ENCODE measurements around the gene NEU3.

The NEU3 gene

DNA sequence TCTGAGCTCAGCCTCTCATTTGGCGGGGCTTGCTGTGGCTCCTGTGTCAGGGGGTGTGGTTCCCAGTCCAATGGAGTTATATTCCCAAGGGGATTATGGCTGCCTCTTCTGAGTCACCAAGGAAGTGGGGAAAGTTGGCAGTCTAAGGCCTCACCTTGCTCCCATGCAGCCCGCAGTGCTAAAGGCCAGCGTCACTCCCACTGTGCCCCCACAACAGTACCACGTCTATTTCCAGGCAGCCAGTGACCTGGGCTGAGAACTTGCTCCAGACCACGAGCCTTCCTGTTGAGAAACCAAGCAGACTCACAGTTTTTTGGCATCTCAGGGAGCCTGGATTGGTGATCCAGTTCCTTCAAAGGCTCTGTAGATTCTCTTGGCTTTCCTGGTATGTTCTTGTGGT is 62.3 kb downstream of the NEU3 start:
- no peak for DNase-seq
- no peaks in the 10 kb centered on the region for H3K4me1 ChIP-seq (ENCODE audit: control insufficient read depth, insufficient read depth, low read length, poor library complexity, severe bottlenecking)
- H3K9me3 ChIP-seq (ENCODE audit: control insufficient read depth, low read length) = peaks cover 5% of the 10 kb centered on the region
- H3K27me3 ChIP-seq (replicated peaks; ENCODE audit: control insufficient read depth, insufficient read depth, low read length, poor library complexity, severe bottlenecking) = no peaks in the 10 kb centered on the region
- no peak overlapping the region for H3K27ac ChIP-seq (ENCODE audit: insufficient read depth, low read length, poor library complexity, severe bottlenecking)
- no peaks in the 10 kb centered on the region for H3K36me3 ChIP-seq (ENCODE audit: control insufficient read depth, insufficient read depth, low read length)
- H3K4me3 ChIP-seq (ENCODE audit: insufficient read depth, low read depth, low read length, poor library complexity, severe bottlenecking) = no peak overlapping the region

DNA sequence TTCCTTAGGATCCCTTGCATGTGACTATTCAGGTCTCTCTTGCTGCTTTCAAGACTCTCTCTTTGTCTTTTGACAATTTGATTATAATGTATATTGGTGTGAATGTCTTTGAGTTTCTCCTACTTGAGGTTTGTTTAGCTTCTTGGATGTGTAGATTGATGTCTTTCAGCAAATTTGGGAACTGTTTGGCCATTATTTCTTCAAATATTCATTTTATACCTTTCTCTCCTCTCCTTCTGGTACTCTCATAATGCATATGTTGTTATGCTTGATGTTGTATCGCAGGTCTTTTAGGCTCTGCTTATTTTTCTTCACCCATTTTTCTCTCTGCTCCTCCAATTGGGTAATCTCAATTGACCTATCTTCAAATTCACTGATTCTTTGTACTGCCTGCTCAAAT is 63.7 kb downstream of the NEU3 start:
- DNase-seq = no peak
- Histone ChIP-seq H3K27ac (ENCODE audit: insufficient read depth, low read length, poor library complexity, severe bottlenecking) (no peak overlapping the region), H3K27me3 (replicated peaks; ENCODE audit: control insufficient read depth, insufficient read depth, low read length, poor library complexity, severe bottlenecking) (no peaks in the 10 kb centered on the region), H3K9me3 (ENCODE audit: control insufficient read depth, low read length) (peaks cover 5% of the 10 kb centered on the region), H3K4me1 (ENCODE audit: control insufficient read depth, insufficient read depth, low read length, poor library complexity, severe bottlenecking) (no peaks in the 10 kb centered on the region), H3K36me3 (ENCODE audit: control insufficient read depth, insufficient read depth, low read length) (no peaks in the 10 kb centered on the region), H3K4me3 (ENCODE audit: insufficient read depth, low read depth, low read length, poor library complexity, severe bottlenecking) (no peak overlapping the region)

DNA sequence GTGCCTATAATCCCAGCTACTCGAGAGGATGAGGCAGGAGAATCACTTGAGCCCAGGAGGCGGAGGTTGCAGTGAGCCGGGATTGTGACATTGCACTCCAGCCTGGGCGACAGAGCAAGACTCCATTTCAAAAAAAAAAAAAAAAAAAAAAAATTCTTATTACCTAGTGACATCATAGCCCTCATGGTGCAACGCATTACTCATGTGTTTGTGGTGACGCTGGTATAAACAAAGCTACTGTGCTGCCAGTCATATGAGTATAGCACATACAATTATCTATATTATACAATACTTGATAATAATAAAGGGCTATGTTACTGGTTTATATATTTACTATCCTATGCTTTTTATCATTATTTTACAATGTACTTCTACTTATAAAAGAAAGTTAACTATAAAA is 66.8 kb downstream of the NEU3 start:
- Histone ChIP-seq H3K36me3 (ENCODE audit: control insufficient read depth, insufficient read depth, low read length) (no peaks in the 10 kb centered on the region), H3K27me3 (replicated peaks; ENCODE audit: control insufficient read depth, insufficient read depth, low read length, poor library complexity, severe bottlenecking) (no peaks in the 10 kb centered on the region), H3K9me3 (ENCODE audit: control insufficient read depth, low read length) (peaks cover 5% of the 10 kb centered on the region), H3K27ac (ENCODE audit: insufficient read depth, low read length, poor library complexity, severe bottlenecking) (no peak overlapping the region), H3K4me1 (ENCODE audit: control insufficient read depth, insufficient read depth, low read length, poor library complexity, severe bottlenecking) (no peaks in the 10 kb centered on the region), H3K4me3 (ENCODE audit: insufficient read depth, low read depth, low read length, poor library complexity, severe bottlenecking) (no peak overlapping the region)
- no peak for DNase-seq

GRCh38 chr11:75056814-75057213 is 68.1 kb downstream of the NEU3 start:
- Histone ChIP-seq H3K4me3 (ENCODE audit: insufficient read depth, low read depth, low read length, poor library complexity, severe bottlenecking) (no peak overlapping the region), H3K4me1 (ENCODE audit: control insufficient read depth, insufficient read depth, low read length, poor library complexity, severe bottlenecking) (no peaks in the 10 kb centered on the region), H3K9me3 (ENCODE audit: control insufficient read depth, low read length) (peaks cover 5% of the 10 kb centered on the region), H3K27ac (ENCODE audit: insufficient read depth, low read length, poor library complexity, severe bottlenecking) (no peak overlapping the region), H3K27me3 (replicated peaks; ENCODE audit: control insufficient read depth, insufficient read depth, low read length, poor library complexity, severe bottlenecking) (no peaks in the 10 kb centered on the region), H3K36me3 (ENCODE audit: control insufficient read depth, insufficient read depth, low read length) (no peaks in the 10 kb centered on the region)
- no peak for DNase-seq

GRCh38 chr11:75059299-75059698 is 70.6 kb downstream of the NEU3 start:
- DNase-seq = no peak
- Histone ChIP-seq H3K27ac (ENCODE audit: insufficient read depth, low read length, poor library complexity, severe bottlenecking) (no peak overlapping the region), H3K4me3 (ENCODE audit: insufficient read depth, low read depth, low read length, poor library complexity, severe bottlenecking) (no peak overlapping the region), H3K36me3 (ENCODE audit: control insufficient read depth, insufficient read depth, low read length) (no peaks in the 10 kb centered on the region), H3K9me3 (ENCODE audit: control insufficient read depth, low read length) (no peaks in the 10 kb centered on the region), H3K4me1 (ENCODE audit: control insufficient read depth, insufficient read depth, low read length, poor library complexity, severe bottlenecking) (no peaks in the 10 kb centered on the region), H3K27me3 (replicated peaks; ENCODE audit: control insufficient read depth, insufficient read depth, low read length, poor library complexity, severe bottlenecking) (no peaks in the 10 kb centered on the region)

DNA sequence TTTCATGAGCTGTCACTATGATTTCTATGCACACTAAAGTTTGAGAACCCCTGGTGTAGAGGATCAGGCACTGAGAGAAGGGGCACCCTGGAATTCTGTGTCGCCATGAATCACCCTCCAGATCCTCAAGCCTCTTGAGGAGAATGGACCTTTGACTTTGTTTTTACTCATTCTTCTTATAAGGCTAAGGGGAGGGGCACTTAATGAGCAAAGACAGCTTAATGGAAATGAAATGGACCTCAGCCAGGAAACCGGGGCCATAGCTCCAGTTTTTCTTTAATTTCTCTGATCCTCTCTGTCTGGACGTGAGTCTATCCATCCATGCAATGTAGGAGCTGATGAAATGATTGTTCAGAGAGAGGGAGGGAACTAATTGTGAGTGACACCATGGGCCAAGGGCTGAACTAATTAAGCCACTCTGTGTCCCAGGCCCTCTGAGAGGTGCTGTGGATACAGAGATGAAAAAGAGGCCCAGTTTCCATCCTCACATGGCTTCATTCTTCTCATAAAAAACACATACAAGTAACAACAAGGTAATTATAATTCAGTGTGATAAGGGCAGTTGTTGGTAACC is 75.1 kb downstream of the NEU3 start:
- Histone ChIP-seq H3K4me3 (ENCODE audit: insufficient read depth, low read depth, low read length, poor library complexity, severe bottlenecking) (no peak overlapping the region), H3K9me3 (ENCODE audit: control insufficient read depth, low read length) (no peaks in the 10 kb centered on the region), H3K36me3 (ENCODE audit: control insufficient read depth, insufficient read depth, low read length) (no peaks in the 10 kb centered on the region)

DNA sequence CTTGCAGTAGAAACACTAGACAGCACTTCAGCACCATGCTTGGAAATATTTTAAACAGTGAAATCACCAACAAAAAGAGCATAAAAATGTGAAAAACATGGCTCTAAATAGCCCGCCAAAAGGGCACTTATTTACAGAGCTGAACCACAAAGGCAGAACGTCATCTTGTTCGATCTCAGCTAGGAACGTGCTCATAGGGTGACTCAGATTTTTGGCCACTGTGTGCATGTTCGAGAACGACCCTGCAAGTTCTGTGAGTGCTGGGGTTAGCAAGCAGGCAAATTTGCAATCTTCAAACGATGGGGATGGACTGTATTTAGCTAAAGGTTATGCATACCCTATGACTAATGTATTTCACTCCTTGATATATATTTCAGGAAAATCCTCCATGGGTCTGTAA is 77.3 kb downstream of the NEU3 start:
- Histone ChIP-seq H3K27me3 (replicated peaks; ENCODE audit: control insufficient read depth, insufficient read depth, low read length, poor library complexity, severe bottlenecking) (no peaks in the 10 kb centered on the region), H3K27ac (ENCODE audit: insufficient read depth, low read length, poor library complexity, severe bottlenecking) (no peak overlapping the region), H3K4me3 (ENCODE audit: insufficient read depth, low read depth, low read length, poor library complexity, severe bottlenecking) (no peak overlapping the region), H3K9me3 (ENCODE audit: control insufficient read depth, low read length) (no peaks in the 10 kb centered on the region), H3K4me1 (ENCODE audit: control insufficient read depth, insufficient read depth, low read length, poor library complexity, severe bottlenecking) (no peaks in the 10 kb centered on the region), H3K36me3 (ENCODE audit: control insufficient read depth, insufficient read depth, low read length) (no peaks in the 10 kb centered on the region)
- DNase-seq = no peak

More for the DNA sequence above, 75.1 kb downstream of the NEU3 start:
- no peak overlapping the region for H3K27ac ChIP-seq (ENCODE audit: insufficient read depth, low read length, poor library complexity, severe bottlenecking)
- H3K4me1 ChIP-seq (ENCODE audit: control insufficient read depth, insufficient read depth, low read length, poor library complexity, severe bottlenecking) = no peaks in the 10 kb centered on the region
- DNase-seq = no peak
- no peaks in the 10 kb centered on the region for H3K27me3 ChIP-seq (replicated peaks; ENCODE audit: control insufficient read depth, insufficient read depth, low read length, poor library complexity, severe bottlenecking)
